OCI-LY1 (cell line): ENCODE results near the gene YY2.

Experiments used
- H2AFZ ChIP-seq: fragments of 200-600 bp; sonication (generic), shearing (Covaris generic); 2 replicates; pipeline ENCODE4 v1.6.0; 2014; ENCODE audit warnings: antibody characterized with exemption, mild to moderate bottlenecking, low read length
- H3F3A ChIP-seq: fragments of 200-600 bp; sonication (generic), shearing (Covaris generic); 2 replicates; pipeline ENCODE4 v1.6.0; 2014; ENCODE audit warnings: mild to moderate bottlenecking, antibody characterized with exemption, low read length, moderate library complexity; ENCODE audit not compliant: insufficient read depth
- H3K27ac ChIP-seq: fragments of 200-600 bp; sonication (generic); 2 replicates; pipeline ENCODE4 v1.5.1; 2014; ENCODE audit warnings: low read length, mixed run types, mild to moderate bottlenecking, low read depth; ENCODE audit not compliant: poor library complexity, severe bottlenecking
- H3K27me3 ChIP-seq: fragments of 200-600 bp; sonication (generic); 2 replicates; pipeline ENCODE4 v1.6.0; 2014; ENCODE audit warnings: antibody characterized with exemption, mild to moderate bottlenecking, low read length, moderate library complexity; ENCODE audit not compliant: insufficient read depth
- H3K36me3 ChIP-seq: fragments of 200-600 bp; sonication (generic); 2 replicates; pipeline ENCODE4 v1.6.1; 2014; ENCODE audit warnings: mild to moderate bottlenecking, antibody characterized with exemption, low read length, moderate library complexity, mixed read lengths; ENCODE audit not compliant: insufficient read depth
- H3K4me1 ChIP-seq: fragments of 200-600 bp; sonication (generic); 2 replicates; pipeline ENCODE4 v1.5.1; 2014; ENCODE audit warnings: mild to moderate bottlenecking, low read length, moderate library complexity; ENCODE audit not compliant: insufficient read depth, severe bottlenecking
- H3K4me2 ChIP-seq: fragments of 200-600 bp; sonication (generic), shearing (Covaris generic); 2 replicates; pipeline ENCODE4 v1.6.1; 2014; ENCODE audit warnings: low read length
- H3K4me3 ChIP-seq: fragments of 200-600 bp; sonication (generic); 2 replicates; pipeline ENCODE4 v1.5.1; 2014; ENCODE audit warnings: low read length, low read depth, mild to moderate bottlenecking, mixed read lengths; ENCODE audit not compliant: poor library complexity, severe bottlenecking
- H3K79me2 ChIP-seq: fragments of 200-600 bp; shearing (Covaris generic); 2 replicates; pipeline ENCODE4 v1.6.1; 2016; ENCODE audit warnings: mixed run types, low read length, mixed read lengths; ENCODE audit not compliant: insufficient read depth
- H3K9ac ChIP-seq: fragments of 200-600 bp; sonication (generic), shearing (Covaris generic); 2 replicates; pipeline ENCODE4 v1.6.1; 2014; ENCODE audit warnings: mild to moderate bottlenecking, low read length, mixed read lengths
- H3K9me2 ChIP-seq: fragments of 200-600 bp; sonication (generic), shearing (Covaris generic); 2 replicates; pipeline ENCODE4 v1.6.1; 2014; ENCODE audit warnings: low read depth, mild to moderate bottlenecking, low read length, mixed read lengths
- H3K9me3 ChIP-seq: fragments of 200-600 bp; shearing (Covaris generic); 2 replicates; pipeline ENCODE4 v1.6.1; 2014; ENCODE audit warnings: low read length, mixed read lengths
- H4K20me1 ChIP-seq: fragments of 200-600 bp; sonication (generic), shearing (Covaris generic); 2 replicates; pipeline ENCODE4 v1.6.0; 2016; ENCODE audit warnings: mild to moderate bottlenecking, low read length; ENCODE audit not compliant: insufficient read depth
- EZH2 ChIP-seq: fragments of 200-600 bp; sonication (generic), shearing (Covaris generic); IDR thresholded peaks from 2 replicates; pipeline ENCODE4 v1.8.0; 2017; ENCODE audit warnings: borderline replicate concordance, mixed run types, mild to moderate bottlenecking, antibody characterized with exemption, low read length, moderate library complexity, mixed read lengths
- TF ChIP-seq, protein P1 (sequence below): fragments of 200-600 bp; sonication (generic), shearing (Covaris generic); IDR thresholded peaks from 2 replicates; pipeline ENCODE4 v1.5.1; 2017; ENCODE audit warnings: mild to moderate bottlenecking, antibody characterized with exemption, low read length, moderate library complexity, mixed read lengths

YY2 gene

DNA sequence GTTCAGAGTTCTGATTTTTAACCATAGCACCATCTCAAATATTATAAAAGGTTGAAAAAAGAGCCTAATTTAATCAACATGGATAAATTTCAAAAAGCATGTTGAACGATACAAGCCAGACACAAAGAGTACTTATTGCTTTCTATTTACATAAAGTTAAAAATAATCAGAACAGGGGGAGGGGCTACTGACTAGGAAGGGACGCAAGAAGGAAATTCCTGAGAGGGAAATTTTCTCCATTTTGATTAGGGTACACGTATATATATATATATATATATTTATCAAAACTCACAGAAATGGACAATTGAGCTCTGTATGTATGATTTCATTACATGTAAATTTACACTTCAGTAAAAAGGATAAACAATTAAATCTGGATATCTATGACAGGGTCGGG, 16.9 kb upstream of the YY2 start:
- H3K79me2 ChIP-seq: no peaks in the 10 kb centered on the region; the same call in 1 of the 2 replicates
- no peaks in the 10 kb centered on the region for H3K27me3 ChIP-seq
- H3K4me2 ChIP-seq: peak overlapping the region; percentile 89
- no peak overlapping the region for H3K27ac ChIP-seq
- 0 out of 2 replicates have a peak overlapping the region, but pooled peaks have one; percentile 85 for H2AFZ ChIP-seq
- peak overlapping the region; percentile 53 for H3K9ac ChIP-seq
- H4K20me1 ChIP-seq: no peaks in the 10 kb centered on the region
- H3K36me3 ChIP-seq: no peaks in the 10 kb centered on the region
- H3K9me3 ChIP-seq: no peaks in the 10 kb centered on the region
- no peak for TF ChIP-seq EZH2
- TF ChIP-seq, protein P1, sequence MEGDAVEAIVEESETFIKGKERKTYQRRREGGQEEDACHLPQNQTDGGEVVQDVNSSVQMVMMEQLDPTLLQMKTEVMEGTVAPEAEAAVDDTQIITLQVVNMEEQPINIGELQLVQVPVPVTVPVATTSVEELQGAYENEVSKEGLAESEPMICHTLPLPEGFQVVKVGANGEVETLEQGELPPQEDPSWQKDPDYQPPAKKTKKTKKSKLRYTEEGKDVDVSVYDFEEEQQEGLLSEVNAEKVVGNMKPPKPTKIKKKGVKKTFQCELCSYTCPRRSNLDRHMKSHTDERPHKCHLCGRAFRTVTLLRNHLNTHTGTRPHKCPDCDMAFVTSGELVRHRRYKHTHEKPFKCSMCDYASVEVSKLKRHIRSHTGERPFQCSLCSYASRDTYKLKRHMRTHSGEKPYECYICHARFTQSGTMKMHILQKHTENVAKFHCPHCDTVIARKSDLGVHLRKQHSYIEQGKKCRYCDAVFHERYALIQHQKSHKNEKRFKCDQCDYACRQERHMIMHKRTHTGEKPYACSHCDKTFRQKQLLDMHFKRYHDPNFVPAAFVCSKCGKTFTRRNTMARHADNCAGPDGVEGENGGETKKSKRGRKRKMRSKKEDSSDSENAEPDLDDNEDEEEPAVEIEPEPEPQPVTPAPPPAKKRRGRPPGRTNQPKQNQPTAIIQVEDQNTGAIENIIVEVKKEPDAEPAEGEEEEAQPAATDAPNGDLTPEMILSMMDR: no peak
- no peaks in the 10 kb centered on the region for H3F3A ChIP-seq
- peaks cover 15% of the 10 kb centered on the region for H3K4me1 ChIP-seq
- H3K9me2 ChIP-seq: no peaks in the 10 kb centered on the region
- peak overlapping the region; percentile 73 for H3K4me3 ChIP-seq

- Histone ChIP-seq H4K20me1 (no peaks in the 10 kb centered on the region), H3K79me2 (no peaks in the 10 kb centered on the region; the same call in 1 of the 2 replicates), H3K4me3 (peak within 1 kb of the TSS; percentile 73), H3K4me2 (peak within 1 kb of the TSS; percentile 89), H2AFZ (0 out of 2 replicates have a peak within 1 kb of the TSS, but pooled peaks have one; percentile 85), H3K9me3 (no peaks in the 10 kb centered on the region), H3K36me3 (no peaks in the 10 kb centered on the region), H3F3A (no peaks in the 10 kb centered on the region), H3K4me1 (peaks cover 15% of the 10 kb centered on the region), H3K9ac (peak within 1 kb of the TSS; percentile 72), H3K27me3 (no peaks in the 10 kb centered on the region), H3K27ac (no peak within 1 kb of the TSS), H3K9me2 (no peaks in the 10 kb centered on the region)
- TF ChIP-seq, protein P1: peak; percentile 29; the same call in 1 of the 2 replicates
- TF ChIP-seq EZH2: no peak
Observed at GRCh38 chrX:21839334-21840192, 16.2 kb upstream of the YY2 start, which contains the start of gene MBTPS2. MBTPS2 (plus strand) TSS chrX:21839617; CDS start chrX:21839735, 118 bp downstream.

DNA sequence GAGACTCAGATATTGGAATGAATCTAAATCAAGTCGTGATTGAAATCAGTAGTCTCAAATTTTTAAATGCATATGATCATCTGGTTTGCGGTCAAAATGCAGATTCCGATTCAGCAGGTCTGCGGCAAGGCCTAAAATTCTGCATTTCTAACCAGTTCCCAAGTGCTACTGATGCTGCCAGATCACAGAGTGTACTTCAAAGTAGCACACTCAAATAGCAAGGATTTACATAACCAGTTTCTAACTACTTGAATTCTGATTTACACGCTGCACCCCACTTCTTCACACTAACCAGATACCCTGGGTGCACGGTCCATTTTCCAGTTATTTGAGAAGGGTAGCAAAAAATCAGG, 15.6 kb upstream of the YY2 start:
- H3K4me2 ChIP-seq: peak overlapping the region; percentile 89
- H2AFZ ChIP-seq: no peak overlapping the region

More for the DNA sequence above, 15.6 kb upstream of the YY2 start:
- Histone ChIP-seq H3K79me2 (no peaks in the 10 kb centered on the region; the same call in 1 of the 2 replicates), H3K36me3 (no peaks in the 10 kb centered on the region), H3K4me1 (peaks cover 15% of the 10 kb centered on the region), H3K9ac (peak overlapping the region; percentile 72), H3K9me3 (no peaks in the 10 kb centered on the region), H4K20me1 (no peaks in the 10 kb centered on the region), H3K27ac (no peak overlapping the region), H3K9me2 (no peaks in the 10 kb centered on the region), H3K27me3 (no peaks in the 10 kb centered on the region), H3F3A (no peaks in the 10 kb centered on the region), H3K4me3 (peak overlapping the region; percentile 73)
- TF ChIP-seq EZH2: no peak
- TF ChIP-seq, protein P1: no peak
